ENCODE data around the gene HIGD2A.

HIGD2A gene

GRCh38 chr5:176369934-176370711 lies 18.4 kb upstream of the HIGD2A start:
- no peak for DNase-seq

- no peak for DNase-seq
Measured at GRCh38 chr5:176371621-176372539, 16.7 kb upstream of the HIGD2A start.

GRCh38 chr5:176373100-176373818 lies 15.3 kb upstream of the HIGD2A start:
- no peak for DNase-seq

DNA sequence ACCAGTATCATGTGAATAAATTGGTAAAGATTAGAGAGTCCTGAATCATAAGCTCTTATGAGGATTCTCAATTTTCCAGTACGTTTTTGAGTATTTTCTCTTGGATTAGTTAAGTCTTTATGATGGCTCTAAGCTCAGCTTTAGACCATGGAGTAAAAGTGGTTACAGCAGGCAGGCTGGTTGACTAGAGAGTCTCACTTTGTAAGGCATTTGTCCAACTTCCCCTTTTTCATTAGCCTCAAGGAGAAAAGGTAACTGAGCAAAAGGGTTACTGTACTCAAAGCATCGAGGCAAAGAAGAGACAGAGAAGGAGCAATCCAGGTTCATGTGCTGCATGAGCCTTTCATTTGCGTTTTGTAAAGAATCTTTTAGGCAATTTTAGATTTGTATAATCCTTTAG lies 8.7 kb upstream of the HIGD2A start:
- no peak for DNase-seq

DNA sequence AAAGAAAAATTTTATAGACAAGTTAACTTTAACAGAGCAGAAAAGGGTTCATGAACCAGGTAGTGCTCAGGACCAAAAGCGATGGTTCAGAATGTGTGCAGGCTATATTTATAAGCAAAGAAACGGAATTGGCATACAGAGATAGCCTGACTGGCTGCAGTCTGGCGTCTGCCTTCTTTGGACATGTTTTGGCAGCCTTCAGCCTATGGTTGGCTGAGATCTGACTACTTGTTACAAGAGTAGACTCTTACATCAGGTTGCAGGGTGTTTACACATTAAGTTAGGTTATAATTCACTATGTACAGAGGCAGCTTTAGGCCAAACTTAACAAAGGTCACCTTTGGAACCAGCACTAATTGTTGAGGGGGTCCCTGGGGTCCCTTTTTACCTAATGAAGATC lies 7.1 kb upstream of the HIGD2A start:
- no peak for DNase-seq

DNA sequence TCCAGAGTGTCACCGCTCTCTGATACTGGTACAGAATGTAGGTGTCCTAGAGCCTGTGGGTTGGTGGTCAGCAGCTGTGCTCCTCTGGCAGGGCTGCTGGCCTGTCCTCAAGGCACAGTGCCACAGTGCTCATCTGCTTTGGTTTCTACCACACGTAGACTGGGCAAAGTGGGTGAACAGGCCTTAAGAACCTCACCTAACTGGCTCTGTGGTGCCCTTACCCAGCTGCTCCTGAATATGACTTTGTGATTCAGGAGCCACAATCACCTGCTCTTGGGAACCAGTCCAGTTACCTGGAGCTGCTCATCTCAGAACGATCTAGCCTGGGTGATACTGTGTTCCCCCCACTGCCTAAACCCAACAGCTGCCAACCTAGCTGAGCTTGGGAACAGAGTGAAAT lies 6.6 kb upstream of the HIGD2A start:
- DNase-seq, result no peak

DNA sequence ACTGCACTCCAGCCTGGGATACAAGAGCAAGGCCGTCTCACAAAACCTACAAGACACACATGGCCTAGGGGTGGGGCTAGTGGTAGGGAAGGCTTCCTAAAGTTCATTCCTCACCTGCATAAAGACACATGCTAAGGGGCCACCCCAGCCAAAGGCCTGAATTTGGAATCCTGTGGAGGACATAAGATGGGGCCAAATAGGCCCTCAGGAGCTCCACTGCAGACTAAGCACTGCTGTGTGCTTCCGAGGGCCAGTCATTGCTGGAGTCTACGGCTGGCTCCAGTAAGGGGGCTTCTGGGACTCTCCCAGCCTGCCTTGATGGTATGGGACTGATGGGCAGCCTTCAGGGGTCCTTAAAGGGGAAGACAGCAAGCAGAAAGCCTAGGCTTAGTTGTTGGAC lies 5.8 kb upstream of the HIGD2A start:
- DNase-seq, result no peak

DNA sequence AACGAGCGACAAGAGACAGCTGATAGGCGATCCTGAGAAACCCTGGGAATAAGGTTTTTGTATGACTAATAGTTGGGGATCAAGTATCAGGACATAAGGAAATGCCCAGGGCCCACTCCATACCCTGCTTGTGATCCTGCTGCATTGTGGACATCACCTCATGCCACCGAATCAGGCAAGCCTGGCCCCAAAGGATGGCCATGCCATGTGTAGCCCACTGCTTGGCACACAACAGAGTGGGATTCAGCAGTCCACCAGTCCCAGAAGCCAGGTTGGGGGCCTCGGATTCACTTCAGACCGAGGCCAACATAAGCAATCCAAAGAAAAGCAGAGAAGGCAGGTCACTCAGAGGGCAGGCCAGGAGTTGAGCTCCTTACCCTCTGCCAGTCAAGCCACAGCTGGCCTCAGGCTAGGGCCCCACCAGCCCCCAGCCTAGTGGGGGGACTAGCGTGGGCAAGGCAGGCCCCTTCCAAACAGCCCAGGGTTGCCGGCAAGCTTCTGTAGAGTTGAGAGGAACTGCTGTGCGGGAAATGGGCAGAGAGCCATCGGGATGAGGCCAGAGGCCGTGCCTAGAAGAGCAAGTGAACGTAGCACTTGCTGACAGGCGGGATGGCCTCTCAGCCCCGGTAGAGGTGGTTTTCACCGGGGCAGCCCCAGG lies 5.2 kb upstream of the HIGD2A start:
- no peak for DNase-seq

DNA sequence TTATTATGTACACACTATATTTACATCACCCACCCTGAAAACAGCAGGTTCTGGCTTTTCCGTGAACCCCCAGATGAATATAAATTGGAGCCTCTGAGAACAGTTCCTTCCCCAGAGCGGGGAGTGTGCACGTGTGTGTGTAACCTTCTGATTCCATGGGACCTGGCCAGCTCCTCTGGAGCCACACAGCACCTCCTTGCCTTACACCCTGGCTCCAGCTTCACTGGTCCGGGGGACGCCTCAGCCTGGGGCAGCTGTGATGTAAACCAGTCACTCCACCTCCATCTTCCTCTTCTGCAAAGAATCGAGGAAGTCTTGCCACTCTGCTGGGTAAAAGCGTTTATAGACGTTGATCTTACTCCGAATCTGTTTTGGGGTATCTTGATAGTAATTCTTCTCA lies 4.6 kb upstream of the HIGD2A start:
- DNase-seq, result no peak

GRCh38 chr5:176384366-176384930 lies 4.1 kb upstream of the HIGD2A start:
- DNase-seq, result no peak

- no peak for DNase-seq
Measured at GRCh38 chr5:176384991-176385390, 3.6 kb upstream of the HIGD2A start.

- no peak for DNase-seq
Measured at GRCh38 chr5:176386491-176386890, 2.1 kb upstream of the HIGD2A start.

- no peak for DNase-seq
Measured at GRCh38 chr5:176387384-176387925, 1.1 kb upstream of the HIGD2A start.

GRCh38 chr5:176388003-176388443 lies 528 bp upstream of the HIGD2A start:
- no peak for DNase-seq

DNA sequence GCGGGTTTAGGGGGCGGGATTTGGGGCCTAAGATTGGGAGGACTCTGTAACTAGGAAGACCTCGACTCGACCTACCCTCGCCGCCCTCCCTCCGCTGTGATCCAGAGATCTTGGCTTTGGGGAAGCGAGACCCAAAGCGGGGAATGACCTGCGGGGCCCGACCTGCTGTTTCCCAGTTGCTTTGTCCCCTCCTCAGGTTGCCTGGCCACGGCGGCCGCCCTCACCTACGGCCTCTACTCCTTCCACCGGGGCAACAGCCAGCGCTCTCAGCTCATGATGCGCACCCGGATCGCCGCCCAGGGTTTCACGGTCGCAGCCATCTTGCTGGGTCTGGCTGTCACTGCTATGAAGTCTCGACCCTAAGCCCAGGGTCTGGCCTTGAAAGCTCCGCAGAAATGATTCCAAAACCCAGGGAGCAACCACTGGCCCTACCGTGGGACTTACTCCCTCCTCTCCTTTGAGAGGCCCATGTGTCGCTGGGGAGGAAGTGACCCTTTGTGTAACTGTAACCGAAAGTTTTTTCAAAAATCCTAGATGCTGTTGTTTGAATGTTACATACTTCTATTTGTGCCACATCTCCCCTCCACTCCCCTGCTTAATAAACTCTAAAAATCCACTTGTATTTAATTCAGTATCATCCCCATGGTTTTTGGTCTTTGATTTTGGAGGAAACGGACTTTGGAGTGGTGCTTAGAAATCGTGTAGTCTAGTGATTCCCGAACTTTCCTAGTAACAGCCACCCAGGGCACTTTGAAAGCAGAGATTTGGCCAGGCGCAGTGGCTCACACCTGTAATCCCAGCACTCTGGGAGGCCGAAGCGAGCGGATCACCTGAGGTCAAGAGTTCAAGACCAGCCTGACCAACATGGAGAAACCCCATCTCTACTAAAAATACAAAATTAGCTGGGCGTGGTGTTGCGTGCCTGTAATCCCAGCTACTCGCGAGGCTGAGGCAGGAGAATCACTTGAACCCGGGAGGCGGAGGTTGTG lies 878 bp downstream of the HIGD2A start:
- no peak for DNase-seq

DNA sequence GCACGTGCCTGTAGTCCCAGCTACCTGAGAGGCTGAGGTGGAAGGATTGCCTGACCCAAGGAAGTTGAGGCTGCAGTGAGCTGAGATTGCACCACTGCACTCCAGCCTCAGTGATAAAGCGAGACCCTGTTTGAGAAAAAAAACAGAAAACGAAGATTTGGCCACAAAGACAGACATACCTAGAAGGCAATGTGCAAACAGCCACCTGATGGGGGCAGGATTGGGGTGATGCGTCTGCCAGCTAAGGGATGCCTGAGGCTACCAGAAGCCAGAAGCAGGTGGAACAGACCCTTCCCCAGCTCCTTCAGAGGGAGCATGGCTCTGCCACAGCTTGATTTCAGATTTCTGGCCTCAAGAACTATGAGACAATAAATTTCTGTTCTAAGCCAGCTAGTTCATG lies 2.9 kb downstream of the HIGD2A start:
- DNase-seq, result no peak

- DNase-seq, result no peak
Measured at GRCh38 chr5:176391999-176392398, 3.4 kb downstream of the HIGD2A start.

DNA sequence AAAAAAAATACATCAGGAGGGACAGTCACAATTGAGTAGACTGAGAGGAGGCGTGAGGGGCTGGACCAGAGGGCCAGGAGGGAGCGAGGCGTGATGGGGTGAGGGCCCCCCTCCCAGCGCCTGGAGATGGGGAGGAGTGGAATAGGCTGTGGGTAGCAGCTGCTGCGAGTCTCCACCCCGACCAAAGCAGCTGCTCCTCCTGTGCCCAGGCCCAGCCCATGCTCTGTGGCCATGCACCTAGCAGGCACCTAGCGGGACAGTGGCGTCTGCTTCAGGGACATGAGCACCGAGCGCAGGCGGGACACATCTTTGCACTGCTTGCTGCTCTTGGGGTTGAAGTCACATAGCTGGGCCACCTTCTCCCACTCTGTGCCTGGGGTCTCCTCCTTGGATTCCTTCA lies 4.0 kb downstream of the HIGD2A start:
- DNase-seq, result no peak

DNA sequence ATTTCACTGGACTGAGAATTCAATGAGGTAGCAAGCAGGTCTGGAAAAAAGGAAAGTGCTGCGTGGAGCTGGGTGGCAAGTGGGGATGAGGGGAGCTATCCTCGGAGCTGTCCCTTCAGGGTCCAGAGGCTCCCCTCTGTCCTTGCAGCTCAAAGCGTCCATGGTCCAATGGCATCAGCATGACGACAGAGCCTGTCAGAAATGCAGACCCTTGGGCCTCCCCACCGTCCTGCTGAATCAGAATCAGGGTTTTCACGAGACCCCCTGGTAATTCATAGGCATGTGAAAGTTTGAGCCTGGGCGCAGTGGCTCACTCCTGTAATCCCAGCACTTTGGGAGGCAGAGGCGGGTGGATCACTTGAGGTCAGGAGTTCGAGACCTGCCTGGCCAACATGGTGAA lies 5.5 kb downstream of the HIGD2A start:
- DNase-seq, result no peak

GRCh38 chr5:176394881-176395675 lies 6.5 kb downstream of the HIGD2A start:
- DNase-seq, result no peak
